HL-60/S4 treated with phorbol 12-myristate 13-acetate at 8.2 ng/mL for 4 days and 3 days (cell line): ENCODE results near the gene PPP2R5E.
"Not testable (repeated sequence)": the region's sequence is repeated elsewhere in the genome, so short reads cannot be mapped to it uniquely, and the experiment has no call there.

Source experiments
- in situ Hi-C: fragments of 300-500 bp; cut with MboI; formaldehyde crosslinking; loops from 2 replicates; pipeline ENCODE4 v1.15.0; 2022; ENCODE audit warnings: low sequenced_read_pairs

PPP2R5E gene

DNA sequence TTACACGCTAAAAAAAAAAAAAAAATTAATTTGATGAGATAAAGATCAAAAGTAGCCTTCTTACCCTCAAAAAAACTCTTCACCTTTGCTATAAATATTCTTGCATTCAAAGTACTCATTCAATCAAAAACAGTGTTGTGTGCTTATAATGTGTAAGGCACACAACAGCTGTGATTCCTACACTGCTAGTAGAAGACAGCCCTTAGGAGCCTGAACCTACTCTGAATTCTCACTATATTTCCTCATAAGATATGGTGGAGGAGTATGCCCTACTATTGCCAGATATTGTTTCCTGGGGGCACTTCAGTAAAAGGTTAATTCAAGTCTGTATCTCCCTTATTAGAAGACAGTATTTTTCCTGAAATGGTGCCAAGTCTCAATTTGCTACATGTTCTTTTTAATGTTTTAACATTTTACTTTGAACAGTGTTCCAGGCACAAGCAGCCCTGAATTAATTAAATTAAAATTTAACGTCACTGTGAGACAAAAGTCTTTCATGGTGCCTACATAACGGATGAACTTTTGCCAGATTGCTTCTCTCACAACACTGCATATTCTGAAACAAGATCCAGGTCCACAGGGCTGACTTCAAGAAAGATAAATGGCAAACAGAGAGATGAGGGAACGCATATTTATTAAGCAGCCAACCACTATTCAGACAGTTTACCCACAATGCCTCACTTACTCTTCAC lies 19.3 kb downstream of the PPP2R5E start:
- in situ Hi-C loops = no loop called here

DNA sequence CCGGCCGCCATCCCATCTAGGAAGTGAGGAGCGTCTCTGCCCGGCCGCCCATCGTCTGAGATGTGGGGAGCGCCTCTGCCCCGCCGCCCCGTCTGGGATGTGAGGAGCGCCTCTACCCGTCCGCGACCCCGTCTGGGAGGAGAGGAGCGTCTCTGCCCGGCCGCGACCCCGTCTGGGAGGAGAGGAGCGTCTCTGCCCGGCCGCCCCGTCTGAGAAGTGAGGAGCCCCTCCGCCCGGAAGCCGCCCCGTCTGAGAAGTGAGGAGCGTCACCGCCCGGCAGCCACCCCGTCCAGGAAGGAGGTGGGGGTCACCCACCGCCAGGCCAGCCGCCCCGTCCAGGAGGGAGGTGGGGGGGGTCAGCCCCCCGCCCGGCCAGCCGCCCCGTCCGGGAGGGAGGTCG lies 20.7 kb downstream of the PPP2R5E start:
- in situ Hi-C loops = not testable (repeated sequence)

GRCh38 chr14:63517354-63517753 lies 25.8 kb downstream of the PPP2R5E start:
- in situ Hi-C loops = no loop called here

- in situ Hi-C loops = no loop called here
These were observed 27.9 kb downstream of the PPP2R5E start for GRCh38 chr14:63515240-63515639.

DNA sequence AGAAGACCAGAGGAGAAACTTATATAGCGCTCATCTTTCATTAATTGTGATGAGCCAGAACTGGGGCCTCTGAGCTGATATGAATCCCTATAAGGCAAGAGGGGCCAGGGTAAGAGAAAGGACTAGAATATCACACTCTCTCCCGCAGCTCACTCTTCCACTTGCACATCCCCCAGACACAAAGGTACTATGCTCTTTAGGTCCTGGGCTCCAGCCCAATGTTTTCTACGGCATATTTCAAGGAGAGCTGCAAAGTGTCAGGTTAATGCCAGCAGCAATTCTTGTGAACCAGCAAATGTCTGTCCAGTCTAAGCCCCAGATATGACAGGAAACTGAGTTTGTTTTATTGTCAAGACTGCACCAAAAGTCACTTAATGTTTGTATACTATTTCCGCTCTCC lies 29.4 kb downstream of the PPP2R5E start:
- in situ Hi-C loops = no loop called here

- in situ Hi-C loops = no loop called here
These were observed 30.3 kb downstream of the PPP2R5E start for GRCh38 chr14:63512861-63513260.

DNA sequence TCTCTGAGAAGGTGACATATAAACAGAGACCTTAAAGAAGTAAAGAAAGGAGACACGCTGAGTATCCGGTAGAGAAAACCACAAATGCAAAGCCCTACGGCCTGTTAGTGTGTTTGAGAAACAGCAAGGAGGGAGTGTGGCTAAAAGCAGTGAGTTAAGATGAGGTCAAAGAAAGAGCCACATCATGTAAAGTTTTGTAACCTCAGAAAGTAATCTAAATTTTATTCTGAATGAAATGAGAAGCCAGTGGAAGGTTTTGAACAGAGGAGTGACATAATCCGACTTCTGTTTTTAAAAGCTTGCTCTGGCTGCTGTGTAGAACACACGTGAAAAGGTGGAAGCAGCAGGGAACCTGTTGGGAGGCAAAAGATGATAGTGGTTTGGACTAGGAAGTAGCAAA lies 32.6 kb downstream of the PPP2R5E start:
- in situ Hi-C loops = no loop called here

GRCh38 chr14:63508033-63508432 lies 35.1 kb downstream of the PPP2R5E start:
- in situ Hi-C loops = no loop called here

- in situ Hi-C loops = no loop called here
These were observed 38.5 kb downstream of the PPP2R5E start for GRCh38 chr14:63504648-63505047.

DNA sequence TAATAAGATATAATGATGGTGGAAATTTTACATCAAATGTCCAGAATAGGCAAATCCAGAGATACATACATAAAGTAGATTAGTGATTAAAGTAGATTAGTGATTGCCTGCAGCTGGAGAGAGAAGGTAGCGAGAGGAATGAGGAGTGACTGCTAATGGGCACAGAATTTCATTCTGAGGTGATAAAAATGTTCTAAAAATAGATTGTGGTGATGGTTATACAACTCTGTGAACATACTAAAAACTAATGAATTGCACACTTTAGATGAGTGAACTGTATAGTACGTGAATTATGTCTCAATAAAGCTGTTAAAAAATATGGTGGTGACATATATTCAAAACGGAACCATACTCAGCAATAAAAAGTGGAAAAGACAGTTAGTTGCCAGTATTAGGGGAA lies 41.7 kb downstream of the PPP2R5E start:
- in situ Hi-C loops = no loop called here

DNA sequence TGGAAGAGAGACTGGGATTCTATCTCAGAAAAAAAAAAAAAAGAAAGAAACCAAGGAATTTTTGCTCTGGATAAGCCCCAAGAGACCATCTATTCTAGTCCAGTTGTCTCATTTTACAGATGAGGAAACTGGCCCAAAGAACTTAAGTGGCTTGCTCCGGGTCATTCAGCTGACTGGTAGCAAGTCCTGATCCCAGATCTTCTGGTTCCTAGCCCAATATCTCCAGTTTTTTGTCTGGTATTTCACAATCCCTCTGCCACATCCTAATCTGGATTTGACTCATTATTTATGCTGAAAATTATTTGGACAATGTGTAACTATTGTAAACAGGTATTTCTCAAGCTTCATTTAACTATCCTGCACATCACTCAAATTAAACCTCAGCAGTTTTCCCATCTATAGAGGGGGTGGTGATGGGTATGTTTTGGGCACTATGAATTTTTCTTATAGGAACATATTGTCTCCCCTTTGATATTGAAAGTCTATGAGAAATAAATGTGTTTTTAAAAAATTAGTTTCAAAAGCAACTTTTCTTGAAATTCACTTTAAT lies 43.4 kb downstream of the PPP2R5E start:
- in situ Hi-C loops = no loop called here

- in situ Hi-C loops = no loop called here
These were observed 46.3 kb downstream of the PPP2R5E start for GRCh38 chr14:63496837-63497400.

DNA sequence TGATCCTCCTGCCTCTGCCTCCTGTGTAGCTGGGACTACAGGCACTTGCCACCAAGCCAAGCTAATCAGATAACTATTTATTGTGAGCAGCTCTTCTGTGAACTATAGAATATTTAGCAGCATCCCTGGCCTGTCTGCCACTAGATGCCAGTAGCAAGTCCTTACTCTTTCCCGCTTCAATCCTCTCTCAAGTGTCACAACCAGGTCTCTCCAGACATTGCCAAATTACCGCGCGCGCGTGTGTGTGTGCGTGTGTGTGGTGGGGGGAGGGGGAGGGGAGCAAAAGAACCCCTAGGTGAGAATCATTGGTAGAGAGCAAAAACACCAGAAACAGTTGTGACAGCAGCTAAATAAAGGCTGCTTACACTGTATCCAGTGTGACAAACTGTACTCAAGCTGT lies 49.9 kb downstream of the PPP2R5E start:
- in situ Hi-C loops = no loop called here

DNA sequence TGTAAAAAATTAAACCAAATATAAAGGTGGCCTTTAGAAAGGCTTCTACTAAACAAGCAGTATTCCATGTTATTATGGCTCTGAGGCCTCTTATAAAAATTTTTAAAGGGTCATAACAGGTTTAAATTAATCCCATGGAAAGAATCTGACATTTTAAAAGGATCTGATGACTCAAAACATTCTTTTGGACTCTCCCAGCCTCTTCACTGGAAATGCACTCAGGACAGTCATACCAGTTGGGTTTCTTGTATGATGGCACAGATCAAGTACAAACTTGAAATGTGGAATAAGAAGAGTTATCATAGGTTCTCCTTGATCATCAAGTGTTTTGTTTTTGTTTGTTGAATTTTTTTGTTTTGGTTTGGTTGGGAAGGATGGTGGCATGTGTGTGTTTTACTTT lies 50.8 kb downstream of the PPP2R5E start:
- in situ Hi-C loops = no loop called here

- in situ Hi-C loops = no loop called here
These were observed 55.5 kb downstream of the PPP2R5E start for GRCh38 chr14:63487724-63488123.

DNA sequence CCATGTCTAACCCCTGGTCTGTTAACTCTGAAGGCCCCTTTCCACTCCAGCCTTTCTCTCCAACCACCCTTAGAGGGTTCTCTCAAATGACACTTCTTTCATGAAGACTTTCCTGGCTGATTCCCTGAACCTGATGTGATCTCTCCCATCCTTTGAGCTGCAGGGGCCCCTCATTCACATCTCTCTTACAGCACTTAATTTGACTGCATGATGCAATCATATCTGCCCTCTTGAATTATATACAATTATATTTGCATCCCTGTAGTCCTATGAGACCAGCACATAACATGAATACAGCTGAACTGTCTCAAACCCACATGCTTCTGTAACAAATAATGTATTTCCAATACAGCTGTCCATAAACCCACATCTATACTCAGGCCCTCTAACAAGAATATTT lies 56.4 kb downstream of the PPP2R5E start:
- in situ Hi-C loops = no loop called here

GRCh38 chr14:63483315-63483714 lies 59.9 kb downstream of the PPP2R5E start:
- in situ Hi-C loops = no loop called here

DNA sequence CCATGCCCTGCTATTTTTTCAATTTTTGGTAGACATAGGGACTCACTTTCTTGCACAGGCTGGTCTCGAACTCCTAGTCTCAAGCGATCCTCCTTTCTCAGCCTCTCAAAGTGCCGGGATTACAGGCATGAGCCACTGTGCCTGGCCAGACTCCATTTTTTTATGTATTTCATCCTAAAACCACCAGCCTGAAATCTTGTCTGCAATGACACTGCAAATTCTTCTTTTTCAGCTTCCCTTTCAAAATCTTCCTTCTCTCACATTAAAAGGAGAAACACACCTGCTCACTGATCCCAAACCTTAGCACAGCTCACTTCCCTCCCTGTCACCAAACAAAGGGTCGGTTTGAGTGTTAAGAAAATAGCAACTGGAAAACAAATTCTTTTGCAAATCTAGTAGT lies 62.6 kb downstream of the PPP2R5E start:
- in situ Hi-C loops = no loop called here

DNA sequence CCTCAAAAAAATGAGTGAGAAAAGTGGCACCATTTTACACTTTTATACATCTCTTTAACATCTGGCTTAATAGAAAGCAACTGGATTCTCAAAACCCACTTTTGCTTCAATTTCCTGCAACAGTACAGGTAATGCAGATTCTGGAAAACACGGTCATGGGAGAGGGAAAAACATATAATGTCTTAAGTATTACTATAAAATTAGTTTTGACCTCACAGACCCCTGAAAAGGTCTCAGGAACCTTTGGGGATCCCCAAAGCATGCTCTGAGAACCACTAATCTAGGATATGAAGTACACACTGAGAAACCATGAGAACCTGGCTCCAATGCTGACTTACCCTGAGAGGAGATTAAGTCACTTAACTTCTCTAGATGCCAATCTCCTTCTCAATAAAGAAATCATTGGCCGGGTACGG lies 64.7 kb downstream of the PPP2R5E start:
- in situ Hi-C loops = no loop called here

- in situ Hi-C loops = no loop called here
These were observed 65.2 kb downstream of the PPP2R5E start for GRCh38 chr14:63478010-63478409.

GRCh38 chr14:63477556-63477955 lies 65.6 kb downstream of the PPP2R5E start:
- in situ Hi-C loops = no loop called here

DNA sequence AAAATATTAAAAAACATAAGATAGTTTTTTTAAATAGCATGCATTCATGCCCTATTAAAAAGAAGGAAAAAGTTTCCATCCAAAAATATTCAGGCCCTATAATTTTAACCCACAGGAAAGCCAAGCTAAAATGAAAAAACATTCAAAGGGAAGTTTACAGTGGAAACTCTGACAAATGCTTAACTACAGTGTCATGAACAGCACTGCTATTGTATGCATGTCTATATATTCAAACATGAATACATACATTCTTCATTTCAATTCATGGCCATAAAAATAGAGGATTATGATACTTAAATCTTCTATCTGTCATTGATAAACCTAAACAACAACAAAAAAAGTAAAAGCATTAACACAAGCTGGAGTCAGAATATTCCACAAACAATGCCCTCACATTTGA lies 67.4 kb downstream of the PPP2R5E start:
- in situ Hi-C loops = no loop called here

GRCh38 chr14:63474844-63475243 lies 68.3 kb downstream of the PPP2R5E start:
- in situ Hi-C loops = no loop called here
